WERI-Rb-1 (cell line): ENCODE measurements around the gene RARG.
"Not testable (repeated sequence)": the region's sequence is repeated elsewhere in the genome, so short reads cannot be mapped to it uniquely, and the experiment has no call there.

Experiments
- DNase-seq: peaks from one replicate; pipeline ENCODE4 v3.0.0-alpha.2; 2020
- H3K27ac ChIP-seq: fragments of 250-450 bp; sonication (Bioruptor Pico); 2 replicates; pipeline ENCODE4 v1.5.1; 2020; ENCODE audit warnings: mild to moderate bottlenecking, moderate library complexity
- H3K27me3 ChIP-seq: fragments of 250-450 bp; sonication (Bioruptor Pico); 2 replicates; pipeline ENCODE4 v1.5.1; 2021; ENCODE audit warnings: mild to moderate bottlenecking, low read depth, moderate library complexity; ENCODE audit not compliant: insufficient read depth, severe bottlenecking
- H3K36me3 ChIP-seq: fragments of 250-450 bp; sonication (Bioruptor Pico); 2 replicates; pipeline ENCODE4 v1.5.1; 2020; ENCODE audit warnings: mild to moderate bottlenecking, moderate library complexity
- H3K4me3 ChIP-seq: 2 replicates; pipeline ENCODE4 v1.5.1; 2011; ENCODE audit warnings: low read depth, mild to moderate bottlenecking, control low read depth, low read length
- H3K9me3 ChIP-seq: fragments of 250-450 bp; sonication (Bioruptor Pico); 2 replicates; pipeline ENCODE4 v1.5.1; 2021; ENCODE audit warnings: mild to moderate bottlenecking, moderate library complexity; ENCODE audit not compliant: severe bottlenecking
- CTCF ChIP-seq: IDR thresholded peaks from 2 replicates; pipeline ENCODE4 v1.5.1; 2011; ENCODE audit warnings: low read depth, mild to moderate bottlenecking, control low read depth, inconsistent platforms, low read length

RARG gene

GRCh38 chr12:53170215-53170614, 61.8 kb downstream of the RARG start:
- no peak overlapping the region for H3K27ac ChIP-seq
- no peaks in the 10 kb centered on the region for H3K27me3 ChIP-seq
- no peak for DNase-seq
- no peak for TF ChIP-seq CTCF
- no peak overlapping the region for H3K4me3 ChIP-seq
- H3K36me3 ChIP-seq = no peaks in the 10 kb centered on the region
- H3K9me3 ChIP-seq = no peaks in the 10 kb centered on the region

- H3K27me3 ChIP-seq = no peaks in the 10 kb centered on the region
- no peak overlapping the region for H3K4me3 ChIP-seq
- no peak for DNase-seq
- TF ChIP-seq CTCF = no peak
- H3K27ac ChIP-seq = no peak overlapping the region
- H3K36me3 ChIP-seq = no peaks in the 10 kb centered on the region
- no peaks in the 10 kb centered on the region for H3K9me3 ChIP-seq
Measured at GRCh38 chr12:53169644-53170043, 62.4 kb downstream of the RARG start.

- H3K27ac ChIP-seq = no peak overlapping the region
- no peaks in the 10 kb centered on the region for H3K27me3 ChIP-seq
- H3K4me3 ChIP-seq = no peak overlapping the region
- DNase-seq = no peak
- no peaks in the 10 kb centered on the region for H3K36me3 ChIP-seq
- no peaks in the 10 kb centered on the region for H3K9me3 ChIP-seq
- TF ChIP-seq CTCF = no peak
Measured at GRCh38 chr12:53166837-53167236, 65.2 kb downstream of the RARG start.

- H3K27ac ChIP-seq, H3K9me3 ChIP-seq, H3K27me3 ChIP-seq, H3K36me3 ChIP-seq, H3K4me3 ChIP-seq, DNase-seq: not testable (repeated sequence)
Measured at GRCh38 chr12:53163008-53163407, 69.0 kb downstream of the RARG start.

- no peaks in the 10 kb centered on the region for H3K27me3 ChIP-seq
- no peak for TF ChIP-seq CTCF
Measured at GRCh38 chr12:53161119-53161911, 70.7 kb downstream of the RARG start.

GRCh38 chr12:53160673-53161072, 71.3 kb downstream of the RARG start:
- no peaks in the 10 kb centered on the region for H3K27me3 ChIP-seq
- no peaks in the 10 kb centered on the region for H3K36me3 ChIP-seq
- no peaks in the 10 kb centered on the region for H3K9me3 ChIP-seq
- no peak for DNase-seq
- no peak overlapping the region for H3K4me3 ChIP-seq
- TF ChIP-seq CTCF = no peak
- no peak overlapping the region for H3K27ac ChIP-seq

More at GRCh38 chr12:53161119-53161911, 70.7 kb downstream of the RARG start:
- Histone ChIP-seq H3K9me3 (no peaks in the 10 kb centered on the region), H3K36me3 (no peaks in the 10 kb centered on the region), H3K4me3 (no peak overlapping the region), H3K27ac (no peak overlapping the region)
- DNase-seq = no peak
